B cell (primary cell): Measurements from ENCODE around the gene NBEA. TPM values are rescaled to one million over a fixed set of nuclear protein-coding genes. Genes with fewer than 3 reads are reported as not detected.

ENCODE experiments used
- ATAC-seq: fragments of 200-7000 bp; cut with Tn5 transposase; one replicate; pipeline ENCODE4 v1.10.0; 2021; ENCODE audit warnings: low read depth, mild to moderate bottlenecking, moderate number of reproducible peaks, moderate library complexity
- CTCF ChIA-PET: fragments of 350-600 bp; sonication (Branson Sonifier 250); formaldehyde crosslinking; loops from one replicate; lab custom pipeline; 2021; ENCODE audit warnings: antibody characterized with exemption, inconsistent platforms; lab: Charles Lee
- POLR2A ChIA-PET: fragments of 350-600 bp; sonication (Branson Sonifier 250); formaldehyde crosslinking; loops from one replicate; lab custom pipeline; 2021; ENCODE audit warnings: antibody characterized with exemption; lab: Charles Lee
- DNase-seq: peaks from one replicate; pipeline ENCODE4 v3.0.0; 2013
- H2AFZ ChIP-seq: 2 replicates; pipeline ENCODE4 v1.6.1; 2012; ENCODE audit warnings: mild to moderate bottlenecking, low read depth, low read length; ENCODE audit not compliant: insufficient read depth, poor library complexity, severe bottlenecking
- H3K27ac ChIP-seq, 2 donors: 1 replicate in 1 of 2; 2 replicates in 1 of 2; pipeline ENCODE4 v1.5.1; 2012 to 2013; ENCODE audit warnings: low read length in 2 of 2, mild to moderate bottlenecking in 2 of 2, moderate library complexity in 1 of 2
- H3K27me3 ChIP-seq, 4 experiments: fragments of 200-600 bp in 1 of 4; sonication (generic) in 1 of 4; replicated peaks in 1 of 4; 1 replicate in 2 of 4; 2 replicates in 2 of 4; pipeline versions ENCODE4 v1.6.1 to v1.7.0; 2013 to 2016; ENCODE audit warnings: low read length in 3 of 4, mild to moderate bottlenecking in 2 of 4, mixed read lengths in 1 of 4, moderate library complexity in 1 of 4; ENCODE audit not compliant: insufficient read depth in 4 of 4, control insufficient read depth in 3 of 4; ENCODE audit errors: control extremely low read depth in 1 of 4
- H3K36me3 ChIP-seq, 2 experiments: replicated peaks in 1 of 2; 1 replicate in 1 of 2; 2 replicates in 1 of 2; pipeline versions ENCODE4 v1.6.1 to v1.7.1; 2013; ENCODE audit warnings: low read length in 1 of 2; ENCODE audit not compliant: insufficient read depth in 2 of 2, control insufficient read depth in 1 of 2; ENCODE audit errors: control extremely low read depth in 1 of 2, extremely low read depth in 1 of 2
- H3K4me1 ChIP-seq, 2 donors: fragments of 200-600 bp in 1 of 2; sonication (generic) in 1 of 2; 1 replicate in 1 of 2; 2 replicates in 1 of 2; pipeline versions ENCODE4 v1.5.1 to v1.6.1; 2013 to 2017; ENCODE audit warnings: low read length in 2 of 2; ENCODE audit not compliant: control insufficient read depth in 2 of 2, insufficient read depth in 2 of 2
- H3K4me2 ChIP-seq: replicated peaks from 2 replicates; pipeline ENCODE3; 2012; ENCODE audit warnings: mild to moderate bottlenecking, low read depth, low read length; ENCODE audit not compliant: poor library complexity, severe bottlenecking
- H3K4me3 ChIP-seq, 5 experiments: fragments of 200-600 bp in 1 of 5; sonication (generic) in 1 of 5; 1 replicate in 3 of 5; 2 replicates in 2 of 5; pipeline versions ENCODE4 v1.5.1 to v1.7.0; 2011 to 2016; ENCODE audit warnings: low read length in 4 of 5, mild to moderate bottlenecking in 4 of 5, low read depth in 2 of 5, control low read depth in 1 of 5, moderate library complexity in 1 of 5; ENCODE audit not compliant: insufficient read depth in 1 of 5; ENCODE audit errors: control extremely low read depth in 1 of 5, extremely low read depth in 1 of 5
- H3K79me2 ChIP-seq: fragments of 200-600 bp; sonication (generic); one replicate; pipeline ENCODE4 v1.6.0; 2016; ENCODE audit warnings: low read length; ENCODE audit not compliant: control insufficient read depth, insufficient read depth
- H3K9ac ChIP-seq: fragments of 200-600 bp; sonication (generic); 2 replicates; pipeline ENCODE4 v1.6.1; 2017; ENCODE audit warnings: mild to moderate bottlenecking, low read length, moderate library complexity
- H3K9me3 ChIP-seq, 3 donors: one replicate each; pipeline versions ENCODE4 v1.6.1 to v1.7.1; 2013; ENCODE audit warnings: low read length in 2 of 3; ENCODE audit not compliant: control insufficient read depth in 2 of 3, insufficient read depth in 1 of 3; ENCODE audit errors: control extremely low read depth in 1 of 3
- H4K20me1 ChIP-seq: 2 replicates; pipeline ENCODE4 v1.6.0; 2012; ENCODE audit warnings: mild to moderate bottlenecking, low read length; ENCODE audit not compliant: insufficient read depth, control insufficient read depth, poor library complexity, severe bottlenecking
- H3K27ac Mint-ChIP-seq: one replicate; pipeline ENCODE4 v1.8.0; 2021; ENCODE audit warnings: mixed read lengths
- H3K27me3 Mint-ChIP-seq: one replicate; pipeline ENCODE4 v1.8.0; 2021; ENCODE audit warnings: mixed read lengths
- H3K4me1 Mint-ChIP-seq: one replicate; pipeline ENCODE4 v1.8.0; 2021; ENCODE audit warnings: mixed read lengths
- H3K4me3 Mint-ChIP-seq: one replicate; pipeline ENCODE4 v1.8.0; 2021; ENCODE audit warnings: mixed read lengths
- H3K9me3 Mint-ChIP-seq: one replicate; pipeline ENCODE4 v1.8.0; 2022; ENCODE audit warnings: mixed read lengths; ENCODE audit not compliant: insufficient read depth
- EZH2 ChIP-seq: IDR thresholded peaks from 2 replicates; pipeline ENCODE4 v1.6.1; 2012; ENCODE audit warnings: borderline replicate concordance, low read depth, mild to moderate bottlenecking, moderate library complexity, low read length; ENCODE audit not compliant: insufficient read depth, poor library complexity, severe bottlenecking
- WGBS: methylation state at CpG from one replicate; pipeline ENCODE4 v1.1.5; 2013; ENCODE audit warnings: missing lambda C conversion rate; ENCODE audit not compliant: insufficient coverage; 5-methylcytosine and 5-hydroxymethylcytosine counted together
- intact Hi-C: fragments of 100-400 bp; cut with micrococcal nuclease; formaldehyde crosslinking; loops from one replicate; pipeline ENCODE4 v1.10.0; 2022
- polyA plus RNA-seq: library from polyadenylated mRNA; depleted of rRNA; stranded (reverse); fragments of >200 nt; gene quantifications from 2 replicates; pipeline ENCODE4 v1.2.3, GENCODE V29; 2012
- total RNA-seq, 2 donors: library from RNA; stranded (reverse); fragments of 120-200 nt in 1 of 2; gene quantifications; 1 replicate in 1 of 2; 2 replicates in 1 of 2; pipeline versions ENCODE4 v1.2.3 to v1.2.4, GENCODE V29; 2013 to 2022
- TF ChIP-seq, protein P1 (sequence below): fragments of 200-600 bp; IDR thresholded peaks from one replicate; pipeline ENCODE4 v1.8.0; 2022; ENCODE audit warnings: antibody characterized with exemption, mild to moderate bottlenecking

The NBEA gene
- total and polyA plus RNA-seq, 2 donors (not counting 1 experiment from before 2014, with no cell fraction given) = 1.5 to 10.7 TPM

DNA sequence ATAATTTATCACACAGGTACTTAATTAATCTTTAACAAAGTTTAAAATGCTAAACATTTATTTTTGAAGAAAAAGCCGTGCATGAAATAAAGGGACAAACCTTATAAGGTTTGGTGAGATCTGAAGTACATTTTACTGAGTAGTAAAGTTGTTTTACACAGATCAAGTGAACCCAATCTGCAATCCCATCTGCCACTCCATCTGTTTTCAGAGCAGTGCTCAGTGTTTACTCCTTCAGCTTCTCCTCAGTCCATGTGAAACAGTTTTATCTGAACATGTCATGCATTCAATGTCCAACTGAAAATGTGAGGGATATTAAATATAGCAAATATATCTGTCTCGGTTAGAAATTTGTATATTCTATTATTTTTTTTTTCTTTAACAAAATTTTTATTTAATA is 367.6 kb downstream of the NBEA start:
- Histone ChIP-seq H3K9ac (no peak overlapping the region), H2AFZ (no peak overlapping the region), H3K4me3 (no peak overlapping the region), H3K27ac (no peak overlapping the region), H3K79me2 (no peaks in the 10 kb centered on the region), H3K4me2 (no peak overlapping the region), H3K4me1 (no peaks in the 10 kb centered on the region), H3K9me3 (no peaks in the 10 kb centered on the region), H3K36me3 (no peaks in the 10 kb centered on the region), H4K20me1 (no peaks in the 10 kb centered on the region), H3K27me3 (no peaks in the 10 kb centered on the region)
- Mint-ChIP-seq H3K4me1 (no peaks in the 10 kb centered on the region), H3K4me3 (no peak overlapping the region), H3K9me3 (no peaks in the 10 kb centered on the region), H3K27ac (no peak overlapping the region), H3K27me3 (no peaks in the 10 kb centered on the region)
- DNase-seq = no peak
- no peak for ATAC-seq
- WGBS = no CpG with 5 or more reads among the region's 2 CpGs
- intact Hi-C loops = no loop called here
- POLR2A ChIA-PET = no interaction called here
- no peak for TF ChIP-seq EZH2
- TF ChIP-seq, protein P1, sequence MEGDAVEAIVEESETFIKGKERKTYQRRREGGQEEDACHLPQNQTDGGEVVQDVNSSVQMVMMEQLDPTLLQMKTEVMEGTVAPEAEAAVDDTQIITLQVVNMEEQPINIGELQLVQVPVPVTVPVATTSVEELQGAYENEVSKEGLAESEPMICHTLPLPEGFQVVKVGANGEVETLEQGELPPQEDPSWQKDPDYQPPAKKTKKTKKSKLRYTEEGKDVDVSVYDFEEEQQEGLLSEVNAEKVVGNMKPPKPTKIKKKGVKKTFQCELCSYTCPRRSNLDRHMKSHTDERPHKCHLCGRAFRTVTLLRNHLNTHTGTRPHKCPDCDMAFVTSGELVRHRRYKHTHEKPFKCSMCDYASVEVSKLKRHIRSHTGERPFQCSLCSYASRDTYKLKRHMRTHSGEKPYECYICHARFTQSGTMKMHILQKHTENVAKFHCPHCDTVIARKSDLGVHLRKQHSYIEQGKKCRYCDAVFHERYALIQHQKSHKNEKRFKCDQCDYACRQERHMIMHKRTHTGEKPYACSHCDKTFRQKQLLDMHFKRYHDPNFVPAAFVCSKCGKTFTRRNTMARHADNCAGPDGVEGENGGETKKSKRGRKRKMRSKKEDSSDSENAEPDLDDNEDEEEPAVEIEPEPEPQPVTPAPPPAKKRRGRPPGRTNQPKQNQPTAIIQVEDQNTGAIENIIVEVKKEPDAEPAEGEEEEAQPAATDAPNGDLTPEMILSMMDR = no peak
- CTCF ChIA-PET = no interaction called here

DNA sequence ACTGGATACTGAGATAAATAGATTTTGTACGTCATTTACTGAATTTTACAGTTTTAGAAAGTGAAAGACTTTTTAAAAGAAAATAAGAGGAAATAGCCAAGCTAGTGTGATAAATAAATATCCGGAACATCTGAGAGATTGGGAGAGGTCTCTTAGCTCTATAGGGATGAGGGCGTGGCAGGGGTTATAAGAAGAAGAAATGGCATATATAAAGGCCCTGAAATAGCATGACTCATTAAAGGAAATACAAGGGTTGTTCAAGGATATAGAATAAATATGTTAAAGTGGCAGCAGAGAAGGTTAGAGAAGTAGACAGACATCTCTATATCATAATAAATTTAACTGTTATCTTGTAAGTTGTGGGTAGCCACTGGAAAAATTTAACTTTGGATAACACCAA is 390.1 kb downstream of the NBEA start:
- ChIA-PET POLR2A (no interaction called here), CTCF (no interaction called here)
- Mint-ChIP-seq H3K4me1 (no peaks in the 10 kb centered on the region), H3K27ac (no peak overlapping the region), H3K4me3 (no peak overlapping the region), H3K27me3 (no peaks in the 10 kb centered on the region), H3K9me3 (peaks cover 10% of the 10 kb centered on the region)
- Histone ChIP-seq H3K36me3 (no peaks in the 10 kb centered on the region), H3K9ac (no peak overlapping the region), H4K20me1 (no peaks in the 10 kb centered on the region), H3K79me2 (no peaks in the 10 kb centered on the region), H3K27ac (no peak overlapping the region), H3K9me3 (no peaks in the 10 kb centered on the region), H3K27me3 (no peaks in the 10 kb centered on the region), H3K4me1 (no peaks in the 10 kb centered on the region), H3K4me3 (no peak overlapping the region), H2AFZ (no peak overlapping the region), H3K4me2 (no peak overlapping the region)
- TF ChIP-seq, protein P1 = no peak
- TF ChIP-seq EZH2 = no peak
- DNase-seq = no peak
- no peak for ATAC-seq
- WGBS = 83% methylated on average over 2 of the region's 3 CpGs
- intact Hi-C loops = no loop called here
